Stimulated activated CD8-positive, alpha-beta memory T cell treated with anti-CD3 and anti-CD28 coated beads, Interleukin-12 subunit alpha, Interleukin-12 subunit beta, amount 100 ng/mL, for 1 hour (primary cell): Measurements from ENCODE around the gene SULT1C3.

Experiments
- DNase-seq: peaks from one replicate; pipeline ENCODE4 v3.0.0-alpha.2; 2020; ENCODE audit warnings: low read depth

The SULT1C3 gene

DNA sequence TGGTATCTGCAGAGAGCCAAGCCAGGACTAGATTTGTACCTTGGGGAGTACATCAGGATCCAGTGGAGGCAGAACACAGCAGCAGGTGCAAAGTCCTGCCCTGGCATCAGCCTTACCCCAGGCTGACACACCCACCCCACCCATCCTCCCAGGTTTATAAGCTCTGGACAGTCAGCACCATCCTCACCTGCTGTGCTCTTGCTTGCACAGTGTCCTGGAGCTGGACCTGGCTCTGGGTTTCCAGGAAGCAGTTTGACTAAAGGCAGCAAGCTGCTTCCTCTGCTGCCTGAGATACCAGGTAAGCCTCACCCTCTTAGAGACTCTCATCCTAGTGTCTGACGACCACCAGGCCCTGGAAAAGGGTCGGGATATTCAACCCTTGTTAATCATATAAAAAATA, at the start of gene SULT1C3:
TSS of gene SULT1C3 (plus strand) at position 183 of the 400 bp plus-strand sequence. CDS start 7,227 bp downstream, outside the sequence.
- no peak for DNase-seq

DNA sequence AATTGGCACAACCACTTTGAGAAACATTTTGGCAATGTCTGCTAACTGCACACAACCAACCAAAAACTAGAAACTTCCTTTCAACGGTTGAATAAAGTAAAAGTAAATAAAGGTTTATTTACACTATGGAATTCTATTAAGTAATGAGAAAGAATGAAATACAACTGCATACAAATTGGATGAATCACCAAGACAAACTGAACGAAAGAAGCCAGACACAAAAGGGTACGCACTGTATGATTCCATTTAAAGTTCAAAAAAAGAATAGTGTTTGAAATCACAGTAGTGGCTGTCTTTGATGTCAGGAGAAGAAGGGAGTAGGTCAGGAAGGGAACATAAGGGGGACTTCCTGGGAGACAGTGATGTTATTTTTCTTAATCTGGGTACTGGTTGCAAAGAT, 46.5 kb upstream of the SULT1C3 start:
- DNase-seq, result no peak

DNA sequence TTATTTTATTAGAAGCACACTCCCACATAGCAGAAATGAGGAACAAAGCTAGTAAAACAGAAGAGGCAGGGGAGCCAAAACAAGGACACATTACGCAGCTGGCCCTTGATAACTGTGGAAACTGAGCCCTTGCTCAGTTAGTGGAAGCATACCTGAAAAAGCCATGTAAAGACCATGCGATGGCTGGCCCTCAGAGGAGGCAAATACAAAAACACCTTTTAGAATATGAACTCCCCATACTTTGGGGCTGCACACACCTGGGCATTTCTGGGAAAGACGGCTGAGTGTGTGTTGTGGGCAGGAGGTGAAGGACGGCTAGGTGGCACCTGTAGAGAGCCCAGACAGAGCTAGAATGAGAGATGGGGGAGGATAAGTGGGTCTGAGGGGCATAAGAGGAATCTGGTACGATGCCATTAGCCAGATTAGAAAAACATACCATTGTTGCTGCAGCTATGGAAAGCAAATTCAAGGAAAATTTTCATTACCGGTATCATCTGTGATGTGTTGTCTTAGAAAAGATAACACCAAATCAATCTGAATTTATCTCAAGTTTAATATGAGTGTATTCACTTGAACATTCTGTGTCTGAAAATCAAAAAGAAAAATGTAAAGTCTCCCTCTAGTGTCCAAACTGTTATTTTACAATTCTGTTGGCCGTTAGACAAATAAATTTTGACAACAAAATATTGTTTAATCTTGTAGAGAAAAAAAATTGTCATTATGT, 45.2 kb upstream of the SULT1C3 start:
- no peak for DNase-seq

DNA sequence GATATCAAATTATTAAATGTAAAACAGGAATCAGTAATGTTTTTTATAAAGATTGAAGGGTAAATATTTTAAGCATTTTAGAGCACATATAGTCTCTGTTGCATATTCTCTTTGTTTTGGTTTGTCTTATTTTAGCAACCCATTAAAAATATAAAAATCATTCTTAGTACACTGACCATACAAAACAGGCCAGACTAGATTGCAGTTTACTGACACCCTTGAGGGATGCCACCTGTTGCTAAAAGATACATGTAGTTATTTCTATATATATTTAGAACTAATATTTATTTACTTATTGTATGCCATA, 44.7 kb upstream of the SULT1C3 start:
- no peak for DNase-seq

DNA sequence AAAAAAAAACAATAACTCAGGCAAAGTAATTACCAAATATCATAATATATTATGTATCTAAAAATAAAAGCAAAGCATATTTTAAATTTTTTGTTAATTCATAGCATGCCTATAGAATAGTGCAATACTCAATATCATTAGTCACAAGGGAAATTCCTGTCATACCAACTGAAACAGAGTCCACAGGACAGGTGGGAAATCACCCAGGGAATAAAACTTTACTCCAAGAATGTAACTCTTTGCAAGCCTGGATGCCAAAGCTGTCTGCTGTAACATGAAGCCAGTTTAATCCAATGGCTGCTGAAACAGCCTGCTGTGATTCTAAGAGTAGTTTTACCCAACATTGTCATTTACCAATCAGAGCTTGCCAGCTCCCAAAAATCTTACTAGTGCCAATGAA, 40.0 kb upstream of the SULT1C3 start:
- no peak for DNase-seq

DNA sequence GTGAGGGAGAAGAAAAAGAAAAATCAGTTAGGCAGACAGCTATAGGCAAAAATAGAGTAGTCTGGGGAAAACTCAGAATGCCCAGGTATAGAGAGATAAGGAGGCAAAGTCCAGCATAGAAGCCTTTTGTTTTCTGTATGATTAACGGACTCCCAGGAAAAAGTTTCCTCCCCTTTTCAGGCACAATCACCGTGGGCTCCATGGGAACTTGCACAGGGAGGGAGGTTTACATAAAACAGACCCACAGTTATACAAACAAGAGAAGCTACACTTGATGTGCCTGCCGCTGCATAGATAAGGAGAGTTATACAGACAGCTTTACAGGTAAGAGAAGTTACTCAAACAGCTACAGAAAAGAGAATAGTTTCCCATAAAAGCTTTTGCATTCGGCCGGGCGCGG, 39.2 kb upstream of the SULT1C3 start:
- no peak for DNase-seq

DNA sequence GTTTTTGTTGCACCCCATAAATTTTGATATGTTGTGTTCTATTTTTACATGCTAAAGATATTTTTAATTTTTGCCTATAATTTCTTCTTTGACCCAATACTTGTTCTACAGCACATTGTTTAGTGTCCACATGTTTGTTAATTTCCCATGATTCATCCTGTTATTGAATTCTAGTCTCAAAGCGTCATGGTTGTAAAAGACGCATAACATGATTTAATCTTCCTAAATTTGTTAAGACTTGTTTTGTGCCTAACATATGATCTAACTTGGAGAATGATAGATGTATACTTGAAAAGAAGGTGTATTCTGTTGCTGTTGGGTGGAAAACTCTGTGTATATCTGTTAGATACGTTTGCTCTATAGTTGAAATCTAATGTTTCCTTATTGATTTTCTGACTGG, 27.1 kb upstream of the SULT1C3 start:
- DNase-seq, result no peak

DNA sequence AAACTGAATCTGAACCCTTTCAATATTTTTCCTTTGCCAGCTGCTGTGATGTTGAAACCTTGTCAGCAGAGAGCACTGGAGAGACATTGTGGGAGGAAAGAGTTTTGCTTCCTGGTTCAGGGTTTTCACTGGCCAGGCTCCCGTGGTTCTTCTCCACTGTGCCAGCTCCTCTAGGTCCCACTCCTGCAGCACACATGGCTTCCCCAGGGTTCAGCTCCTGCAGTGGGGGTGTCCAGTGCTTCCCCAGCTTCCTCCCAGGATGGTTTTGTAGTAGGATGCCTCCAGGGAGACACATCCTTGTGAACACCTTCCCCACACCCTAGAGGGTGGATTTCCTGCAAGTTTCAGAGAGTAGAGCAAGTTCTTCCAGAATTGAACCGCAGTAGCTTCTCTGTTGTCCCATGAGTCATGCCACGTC, 24.0 kb upstream of the SULT1C3 start:
- DNase-seq, result no peak

DNA sequence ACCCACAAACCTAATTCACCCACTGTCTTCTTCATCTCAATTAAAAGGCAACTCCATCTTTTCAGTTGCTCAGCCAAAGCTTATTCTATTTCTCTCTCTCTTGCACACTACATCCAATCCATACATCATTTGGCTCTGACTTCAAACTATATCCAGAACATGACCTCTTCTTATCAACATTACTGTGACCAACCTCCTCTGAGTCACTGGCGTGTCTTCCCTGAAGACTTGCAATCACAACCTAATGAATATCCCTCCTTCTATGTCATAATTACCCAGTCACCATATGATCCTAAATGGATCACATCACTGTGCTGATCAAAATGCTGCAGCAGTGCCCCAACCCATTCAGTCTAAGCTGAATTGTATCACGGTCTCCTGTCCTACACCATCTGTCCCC, 22.6 kb upstream of the SULT1C3 start:
- DNase-seq, result no peak

DNA sequence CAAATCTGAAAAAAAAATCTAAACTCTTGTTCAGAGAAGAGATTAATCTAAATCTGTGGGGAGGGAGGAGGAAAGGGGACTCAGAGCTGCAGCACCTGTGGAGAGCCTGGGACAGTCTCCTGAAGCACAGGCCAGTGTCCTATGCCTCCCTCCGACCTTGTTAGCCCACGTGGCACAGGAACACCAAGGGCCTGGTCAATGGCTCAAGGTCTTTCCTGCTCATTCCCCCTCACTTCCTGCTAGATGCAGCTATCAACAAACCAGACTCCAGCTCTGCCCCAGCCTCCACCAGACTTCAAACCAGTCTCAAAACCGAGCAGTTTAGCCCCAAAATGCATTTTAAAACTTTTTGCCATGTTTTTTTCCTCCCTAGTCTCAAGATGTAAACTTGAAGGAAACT, 20.1 kb upstream of the SULT1C3 start:
- DNase-seq, result no peak

DNA sequence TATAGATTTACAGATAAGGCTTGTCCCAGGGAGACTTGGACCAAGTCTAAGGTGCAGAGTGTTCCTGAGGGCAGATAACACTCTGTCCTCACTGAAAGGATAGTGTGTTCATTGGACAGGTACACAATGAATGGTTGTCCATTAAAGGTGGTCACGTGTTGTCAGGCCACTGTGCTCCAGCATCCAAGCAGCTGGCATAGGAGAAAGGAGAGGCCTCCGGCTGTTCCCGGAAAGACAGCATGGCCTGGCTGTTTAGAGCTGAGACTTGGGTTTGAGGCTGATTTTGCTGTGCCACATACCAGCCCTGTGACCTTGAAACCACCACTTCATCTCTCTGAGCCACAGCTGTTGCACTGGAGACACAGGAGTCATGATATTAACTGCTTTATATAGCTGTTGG, 19.6 kb upstream of the SULT1C3 start:
- DNase-seq, result no peak

DNA sequence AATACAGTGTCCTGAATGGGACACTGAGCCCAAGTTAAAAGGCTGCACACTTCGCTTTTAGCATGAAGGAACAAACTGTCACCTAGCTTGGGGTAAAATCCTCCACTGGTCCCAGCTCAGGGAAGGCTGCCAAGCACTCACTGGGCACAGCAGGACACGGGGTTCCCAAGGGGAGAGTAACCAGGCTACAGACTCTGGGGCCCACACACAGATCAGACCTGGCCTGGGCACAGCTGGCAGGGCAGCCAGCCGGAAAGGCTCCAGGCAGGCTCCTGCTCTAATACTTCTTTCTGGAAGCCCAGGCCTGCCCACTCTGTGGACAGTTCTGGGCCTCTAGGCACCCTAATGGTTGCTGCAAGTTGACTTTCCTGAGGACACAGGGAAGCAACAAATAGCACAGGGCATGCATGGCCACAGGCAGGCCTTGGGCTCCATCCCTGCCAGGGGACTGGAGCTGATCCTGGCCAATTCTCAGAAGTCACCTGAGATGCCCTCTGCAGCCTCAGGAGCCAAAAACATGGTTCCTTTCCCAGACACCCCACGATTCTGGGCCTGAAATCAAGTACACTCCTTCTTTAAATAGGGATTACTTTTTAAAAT, 18.7 kb upstream of the SULT1C3 start:
- DNase-seq, result no peak

DNA sequence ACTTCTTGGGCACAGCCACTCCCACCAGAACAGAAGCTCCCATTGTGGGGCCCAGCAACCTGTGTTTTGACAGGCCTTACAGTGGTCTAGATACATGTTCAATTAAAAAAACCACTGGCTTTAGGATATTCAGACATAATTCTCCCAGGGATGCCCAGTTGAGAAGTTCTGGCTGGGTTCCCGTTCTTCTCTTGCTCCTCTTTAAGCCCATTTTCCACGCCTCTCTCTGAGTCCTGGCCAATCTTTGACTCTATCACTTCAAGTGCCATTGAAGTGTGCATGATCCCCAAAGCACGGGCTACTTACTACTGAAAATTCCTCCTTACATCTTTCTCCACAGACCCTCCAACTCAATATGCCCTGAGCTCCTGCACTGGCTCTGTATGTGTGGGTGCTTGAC, 17.5 kb upstream of the SULT1C3 start:
- no peak for DNase-seq

DNA sequence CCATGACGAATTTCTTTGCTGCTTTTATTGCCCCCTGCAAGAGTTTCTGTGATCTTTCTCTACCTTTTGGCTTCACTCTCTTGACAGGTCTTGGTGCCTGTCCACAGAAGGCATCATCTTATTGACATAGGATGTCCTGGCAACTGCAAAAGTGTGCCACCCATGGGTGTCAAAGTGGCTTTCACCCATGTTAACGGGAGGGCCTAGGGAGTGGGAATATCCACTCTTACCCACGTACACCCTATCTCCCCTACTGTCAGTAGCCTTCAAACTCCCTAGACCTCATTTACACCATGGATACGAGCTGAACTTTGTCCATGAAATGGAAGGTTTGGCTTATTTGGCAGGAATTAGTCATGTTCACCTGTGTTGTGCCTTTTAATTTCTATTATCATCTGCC, 16.2 kb upstream of the SULT1C3 start:
- no peak for DNase-seq

DNA sequence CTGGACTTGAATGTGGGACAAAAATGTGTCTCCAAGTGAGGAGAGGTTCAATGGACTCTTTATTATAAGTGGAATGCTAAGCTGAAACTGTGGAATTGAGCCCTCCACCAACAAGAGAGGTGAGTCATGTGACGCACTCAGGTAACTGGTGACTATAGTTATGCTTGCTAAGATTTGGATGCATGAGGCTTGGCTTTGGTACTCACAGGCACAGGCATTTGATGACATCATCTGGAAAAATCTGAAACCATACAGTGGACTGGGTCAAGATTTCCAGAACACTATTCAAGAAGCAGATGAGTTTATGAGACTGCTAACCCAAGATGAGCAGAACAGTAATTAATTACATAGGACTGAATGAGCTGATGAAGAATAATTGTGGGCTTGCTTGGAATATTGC, 15.7 kb upstream of the SULT1C3 start:
- no peak for DNase-seq

DNA sequence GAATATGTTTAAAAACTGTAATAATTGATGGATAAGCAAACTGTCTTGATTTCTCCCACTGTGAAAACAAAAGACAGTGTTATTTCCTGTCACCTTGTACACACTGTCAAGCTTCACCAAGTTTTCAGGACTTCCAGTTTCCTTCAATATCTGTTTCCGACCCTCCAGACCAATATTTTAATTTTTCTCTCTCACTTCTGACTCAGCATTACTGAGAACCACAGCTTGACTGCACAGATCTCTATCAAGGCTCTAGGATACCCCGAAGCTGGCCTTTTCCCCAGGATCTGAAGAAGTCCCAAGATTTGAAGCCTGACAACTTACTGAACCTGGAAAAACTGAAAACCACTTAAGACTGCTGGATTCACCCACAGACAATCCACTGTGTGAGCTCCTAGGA, 13.2 kb upstream of the SULT1C3 start:
- DNase-seq, result no peak

DNA sequence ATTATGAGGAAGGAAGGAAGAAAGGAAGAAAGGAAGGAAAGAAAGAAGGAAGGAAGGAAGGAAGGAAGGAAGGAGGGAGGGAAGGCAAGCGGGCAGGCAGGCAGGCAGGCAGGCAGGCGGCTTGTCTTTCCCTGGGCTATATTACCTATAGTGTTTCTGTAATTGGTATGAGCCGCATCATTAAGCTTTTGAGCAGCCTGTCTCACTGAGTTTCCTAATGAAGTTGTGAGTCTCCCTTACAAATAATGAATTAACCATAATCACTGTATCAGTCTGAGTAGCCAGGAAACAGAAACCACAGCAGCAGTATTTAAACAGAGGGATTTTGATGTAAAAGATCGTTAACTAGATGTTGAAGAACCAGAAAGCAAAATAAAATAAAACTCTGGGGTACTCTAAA, 11.8 kb upstream of the SULT1C3 start:
- no peak for DNase-seq

DNA sequence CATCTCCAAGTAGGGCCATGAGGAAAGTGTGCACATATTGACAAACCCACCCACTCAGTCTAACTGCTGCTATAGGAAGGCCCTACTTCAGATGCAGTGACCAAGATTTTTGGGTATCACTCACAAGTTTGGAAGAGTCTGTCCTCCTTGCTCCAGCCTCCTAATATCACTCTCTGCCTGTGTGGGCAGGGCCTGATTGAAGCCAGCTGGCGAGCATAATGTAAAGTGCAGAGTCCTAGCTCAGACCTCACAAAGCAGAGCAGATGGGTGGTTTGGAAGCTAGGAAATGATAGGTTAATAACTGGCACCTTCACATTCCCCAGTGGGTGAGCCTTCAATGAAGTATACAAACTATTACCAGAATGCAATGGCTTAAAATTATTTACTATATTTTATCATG, 11.2 kb upstream of the SULT1C3 start:
- DNase-seq, result no peak

DNA sequence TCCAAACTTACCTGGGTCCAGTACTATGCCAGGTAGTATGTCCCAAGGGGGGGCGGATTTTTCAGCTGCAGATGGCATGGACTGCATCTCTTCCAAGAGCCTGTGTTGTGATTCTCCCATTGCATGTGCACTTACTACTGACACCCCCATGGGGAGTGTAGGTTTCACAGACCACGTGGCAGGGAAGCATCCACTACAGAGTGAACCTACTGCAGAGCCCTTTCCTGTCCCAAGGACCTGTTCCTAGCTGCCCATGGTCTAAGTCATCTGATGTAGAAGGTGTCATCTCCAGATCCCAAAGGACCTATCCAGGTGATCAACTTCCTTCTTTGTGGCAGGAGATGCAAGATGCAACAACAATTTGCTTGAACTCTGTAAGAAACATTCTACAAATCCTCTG, 9.9 kb upstream of the SULT1C3 start:
- DNase-seq, result no peak

DNA sequence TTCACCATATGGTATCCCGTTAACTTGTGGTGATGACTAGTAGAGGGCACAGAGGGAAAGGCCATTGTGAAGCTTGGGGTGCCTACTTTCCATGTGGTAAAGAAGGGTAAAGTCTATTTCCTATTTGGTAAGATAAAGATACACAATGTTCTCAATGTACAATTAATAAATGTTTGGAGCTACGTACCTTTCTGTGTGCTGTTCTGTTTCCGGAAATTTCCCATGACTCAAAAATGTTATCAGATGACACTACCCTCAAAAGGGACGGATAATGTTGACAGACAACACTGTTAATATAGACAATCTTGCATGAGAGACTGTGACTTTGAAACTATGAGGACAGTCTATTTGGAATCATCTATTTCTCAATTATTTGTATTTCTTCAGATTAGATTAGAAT, 4.2 kb upstream of the SULT1C3 start:
- DNase-seq, result no peak

DNA sequence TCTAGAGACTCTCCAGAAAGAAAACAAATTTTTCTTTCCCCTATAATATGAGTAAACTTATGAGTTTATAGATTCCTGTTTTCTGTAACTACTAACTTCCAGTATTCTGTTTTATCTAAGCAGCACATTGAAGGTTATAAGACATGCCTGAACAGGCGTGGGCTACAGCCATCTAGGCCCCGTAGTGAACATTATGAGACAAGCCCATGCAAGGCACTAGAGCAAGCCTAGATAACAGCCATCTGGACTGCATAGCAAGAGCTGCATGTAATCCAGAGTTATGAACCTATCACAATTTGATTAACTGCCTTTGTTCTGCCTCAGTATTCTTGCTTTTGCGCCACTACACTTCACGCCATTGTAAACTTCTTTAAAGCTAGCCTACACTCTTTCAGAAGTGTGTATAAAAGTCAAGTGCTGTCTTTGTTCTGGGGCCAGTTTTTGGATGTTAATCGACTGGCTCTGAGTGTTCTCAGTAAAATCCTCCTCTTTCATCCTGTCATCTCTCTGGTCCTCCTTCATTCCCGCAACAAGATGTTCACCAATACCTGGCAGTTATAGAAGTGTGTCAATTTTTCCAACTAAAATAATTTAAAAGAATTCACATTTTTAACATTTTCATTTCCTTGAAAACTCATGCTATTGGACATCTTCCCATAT, 3.0 kb upstream of the SULT1C3 start:
- no peak for DNase-seq

DNA sequence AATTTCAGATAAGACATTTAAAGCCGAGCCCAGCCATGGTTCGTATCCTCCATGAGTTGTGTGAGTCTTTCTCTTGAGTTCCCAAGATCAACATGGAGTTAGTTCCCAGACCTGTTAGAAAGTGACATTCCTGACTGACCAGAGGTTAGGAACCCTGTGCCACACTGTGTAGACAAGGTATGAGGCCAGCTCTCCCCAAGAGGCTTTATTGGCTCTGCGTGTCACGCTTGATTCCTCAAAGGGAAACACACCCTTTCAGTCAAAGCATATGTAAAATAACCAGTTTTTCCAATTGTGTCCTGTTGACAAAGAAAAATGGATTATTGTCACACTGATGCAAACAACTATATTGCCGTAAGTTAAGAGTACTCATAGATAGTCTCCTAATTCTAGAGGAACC, 1.2 kb downstream of the SULT1C3 start:
- DNase-seq, result no peak

DNA sequence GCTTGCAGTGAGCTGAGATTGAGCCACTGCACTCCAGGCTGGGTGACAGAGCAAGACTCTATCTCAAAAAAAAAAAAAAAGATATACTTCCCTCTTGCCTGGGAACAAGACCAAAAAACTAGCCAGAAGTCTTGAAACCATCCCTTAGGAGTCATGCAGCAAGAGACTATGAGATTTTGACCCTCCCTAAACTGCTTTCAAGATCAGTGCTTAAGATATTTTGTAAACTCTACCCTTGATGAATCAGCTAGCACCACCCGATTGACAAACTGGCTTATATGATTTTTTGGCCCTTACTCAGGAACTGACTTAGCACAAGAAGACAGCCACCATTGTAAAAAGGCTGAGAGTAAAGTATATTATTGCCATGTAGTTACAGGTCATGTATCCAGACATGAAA, 3.8 kb downstream of the SULT1C3 start:
- no peak for DNase-seq
